Left lung (tissue), 10 donors: ENCODE measurements around the gene GRWD1. TPM values are rescaled to one million over a fixed set of nuclear protein-coding genes. Genes with fewer than 3 reads are reported as not detected.

Experiments
- ATAC-seq: fragments of 200-7000 bp; cut with Tn5 transposase; one replicate; pipeline ENCODE4 v1.9.1; 2020; ENCODE audit warnings: moderate library complexity
- DNase-seq, 4 donors: peaks; one replicate each; pipeline ENCODE4 v3.0.0-alpha.2; 2013 to 2020
- H3K27ac ChIP-seq, 2 donors: fragments of 200-600 bp; sonication (generic) in 1 of 2; one replicate each; pipeline versions ENCODE4 v1.5.0 to v1.8.0; 2020 to 2021
- H3K27me3 ChIP-seq, 2 donors: fragments of 200-600 bp; sonication (generic) in 1 of 2; one replicate each; pipeline versions ENCODE4 v1.5.0 to v1.8.0; 2020 to 2021
- H3K36me3 ChIP-seq, 2 donors: fragments of 200-600 bp; sonication (generic) in 1 of 2; one replicate each; pipeline versions ENCODE4 v1.5.0 to v1.8.0; 2020 to 2021
- H3K4me1 ChIP-seq, 2 donors: fragments of 200-600 bp; one replicate each; pipeline ENCODE4 v1.8.0; 2021
- H3K4me3 ChIP-seq, 2 donors: fragments of 200-600 bp; sonication (generic) in 1 of 2; one replicate each; pipeline versions ENCODE4 v1.5.0 to v1.8.0; 2020 to 2021; ENCODE audit warnings: mild to moderate bottlenecking in 1 of 2
- H3K9me3 ChIP-seq, 2 donors: fragments of 200-600 bp; sonication (generic) in 1 of 2; one replicate each; pipeline versions ENCODE4 v1.5.0 to v1.8.0; 2020 to 2021
- intact Hi-C, 2 donors: fragments of 100-400 bp; cut with DNase I; formaldehyde crosslinking; loops; one replicate each; pipeline versions ENCODE4 v1.11.2 to v1.14.2; 2022
- polyA plus RNA-seq, 6 donors: library from polyadenylated mRNA; unstranded; fragments of 120-200 nt; gene quantifications; one replicate each; pipeline ENCODE4 v1.2.1, GENCODE V29; 2013; ENCODE audit not compliant: insufficient read length in 6 of 6
- total RNA-seq, 2 donors: library from RNA; stranded (reverse); fragmentation: NEBNext Ultra II Directional; extraction: Animal tissue kit (Norgen Biotek cat#: 25700); gene quantifications; one replicate each; pipeline ENCODE4 v1.2.1, GENCODE V29; 2021
- TF ChIP-seq, protein P1 (sequence below), 2 donors: fragments of 200-600 bp; sonication (generic) in 1 of 2; IDR thresholded peaks; one replicate each; pipeline versions ENCODE4 v1.5.0 to v1.8.0; 2021; ENCODE audit warnings: antibody characterized with exemption in 2 of 2
- donor health status: DM: no; HTN: yes; CAD: no.
- donor health status: DM: no; HTN: no; CAD: no.

GRWD1 gene
- total and polyA plus RNA-seq, 8 donors: 18.4 to 33.8 (median 24.4) TPM

DNA sequence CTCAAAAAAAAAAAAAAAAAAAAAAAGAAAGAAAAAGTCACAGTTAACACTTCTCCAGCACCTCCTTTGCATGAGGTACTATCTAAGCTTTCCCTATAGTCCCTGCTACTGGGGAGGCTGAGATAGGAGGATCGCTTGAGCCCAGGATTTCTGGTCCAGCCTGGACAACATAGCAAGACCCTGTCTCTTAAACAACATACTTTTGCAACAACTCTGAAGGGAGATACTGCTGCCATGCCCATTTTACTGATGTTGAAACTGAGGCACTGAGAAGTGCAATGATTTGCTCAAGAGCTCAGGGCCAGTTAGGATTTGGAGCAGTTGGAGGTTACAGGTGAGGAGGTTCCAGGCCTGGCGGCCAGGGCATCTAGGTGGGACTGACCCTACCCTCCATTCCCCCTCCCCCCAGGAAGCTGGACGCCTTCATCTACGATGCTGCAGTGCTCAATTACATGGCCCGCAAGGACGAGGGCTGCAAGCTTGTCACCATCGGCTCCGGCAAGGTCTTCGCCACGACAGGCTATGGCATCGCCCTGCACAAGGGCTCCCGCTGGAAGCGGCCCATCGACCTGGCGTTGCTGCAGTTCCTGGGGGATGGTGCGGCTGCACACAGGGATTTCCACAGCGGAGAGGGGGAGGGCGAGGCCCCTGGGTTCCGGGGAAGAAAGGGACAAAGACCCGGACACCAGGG lies 4.3 kb upstream of the GRWD1 start:
- Histone ChIP-seq H3K4me3 (no peak overlapping the region), H3K36me3 (no peaks in the 10 kb centered on the region), H3K9me3 (no peaks in the 10 kb centered on the region), H3K4me1 (peaks cover 15 to 27% of the 10 kb centered on the region in 2 donors), H3K27me3 (peaks cover 11 to 62% of the 10 kb centered on the region in 2 donors), H3K27ac (no peak overlapping the region)
- TF ChIP-seq, protein P1, sequence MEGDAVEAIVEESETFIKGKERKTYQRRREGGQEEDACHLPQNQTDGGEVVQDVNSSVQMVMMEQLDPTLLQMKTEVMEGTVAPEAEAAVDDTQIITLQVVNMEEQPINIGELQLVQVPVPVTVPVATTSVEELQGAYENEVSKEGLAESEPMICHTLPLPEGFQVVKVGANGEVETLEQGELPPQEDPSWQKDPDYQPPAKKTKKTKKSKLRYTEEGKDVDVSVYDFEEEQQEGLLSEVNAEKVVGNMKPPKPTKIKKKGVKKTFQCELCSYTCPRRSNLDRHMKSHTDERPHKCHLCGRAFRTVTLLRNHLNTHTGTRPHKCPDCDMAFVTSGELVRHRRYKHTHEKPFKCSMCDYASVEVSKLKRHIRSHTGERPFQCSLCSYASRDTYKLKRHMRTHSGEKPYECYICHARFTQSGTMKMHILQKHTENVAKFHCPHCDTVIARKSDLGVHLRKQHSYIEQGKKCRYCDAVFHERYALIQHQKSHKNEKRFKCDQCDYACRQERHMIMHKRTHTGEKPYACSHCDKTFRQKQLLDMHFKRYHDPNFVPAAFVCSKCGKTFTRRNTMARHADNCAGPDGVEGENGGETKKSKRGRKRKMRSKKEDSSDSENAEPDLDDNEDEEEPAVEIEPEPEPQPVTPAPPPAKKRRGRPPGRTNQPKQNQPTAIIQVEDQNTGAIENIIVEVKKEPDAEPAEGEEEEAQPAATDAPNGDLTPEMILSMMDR (IDR thresholded peaks at IDR 0.05): no peak
- intact Hi-C loops: no loop called here
- ATAC-seq (no peak), DNase-seq (peak in 1 of 4 donors; percentile 64)

DNA sequence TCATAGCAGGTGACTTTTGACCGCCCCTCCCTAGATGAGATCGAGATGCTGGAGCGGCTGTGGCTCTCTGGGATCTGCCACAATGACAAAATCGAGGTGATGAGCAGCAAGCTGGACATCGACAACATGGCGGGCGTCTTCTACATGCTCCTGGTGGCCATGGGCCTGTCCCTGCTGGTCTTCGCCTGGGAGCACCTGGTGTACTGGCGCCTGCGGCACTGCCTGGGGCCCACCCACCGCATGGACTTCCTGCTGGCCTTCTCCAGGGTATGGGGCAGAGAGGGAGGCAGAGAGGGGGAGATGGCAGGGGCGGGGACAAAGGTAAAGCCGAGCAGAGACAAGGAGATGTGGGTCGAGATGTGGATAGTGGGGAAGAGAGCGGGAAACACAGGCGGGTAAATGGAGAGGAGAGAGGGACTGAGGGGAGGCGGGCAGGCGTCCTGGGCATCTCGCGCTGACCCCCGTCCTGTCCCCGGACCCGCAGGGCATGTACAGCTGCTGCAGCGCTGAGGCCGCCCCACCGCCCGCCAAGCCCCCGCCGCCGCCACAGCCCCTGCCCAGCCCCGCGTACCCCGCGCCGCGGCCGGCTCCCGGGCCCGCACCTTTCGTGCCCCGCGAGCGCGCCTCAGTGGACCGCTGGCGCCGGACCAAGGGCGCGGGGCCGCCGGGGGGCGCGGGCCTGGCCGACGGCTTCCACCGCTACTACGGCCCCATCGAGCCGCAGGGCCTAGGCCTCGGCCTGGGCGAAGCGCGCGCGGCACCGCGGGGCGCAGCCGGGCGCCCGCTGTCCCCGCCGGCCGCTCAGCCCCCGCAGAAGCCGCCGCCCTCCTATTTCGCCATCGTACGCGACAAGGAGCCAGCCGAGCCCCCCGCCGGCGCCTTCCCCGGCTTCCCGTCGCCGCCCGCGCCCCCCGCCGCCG lies 3.4 kb upstream of the GRWD1 start:
- intact Hi-C loops: no loop called here
- Histone ChIP-seq H3K36me3 (peaks cover 0 to 4% of the 10 kb centered on the region in 2 donors), H3K9me3 (no peaks in the 10 kb centered on the region), H3K4me3 (no peak overlapping the region), H3K27ac (no peak overlapping the region), H3K4me1 (peaks cover 16 to 36% of the 10 kb centered on the region in 2 donors), H3K27me3 (peaks cover 11 to 54% of the 10 kb centered on the region in 2 donors)
- TF ChIP-seq, protein P1 (IDR thresholded peaks at IDR 0.05): no peak
- DNase-seq (peak in 1 of 4 donors; percentile 67), ATAC-seq (no peak)

GRCh38 chr19:48443256-48443655 lies 2.5 kb upstream of the GRWD1 start:
- intact Hi-C loops: no loop called here
- ATAC-seq (no peak), DNase-seq (peak in 1 of 4 donors; percentile 83)
- H3K9me3 ChIP-seq: no peaks in the 10 kb centered on the region
- peaks cover 11 to 52% of the 10 kb centered on the region in 2 donors for H3K27me3 ChIP-seq
- peaks cover 16 to 43% of the 10 kb centered on the region in 2 donors for H3K4me1 ChIP-seq
- no peak overlapping the region for H3K27ac ChIP-seq
- TF ChIP-seq, protein P1 (IDR thresholded peaks at IDR 0.05): no peak
- peaks cover 0 to 13% of the 10 kb centered on the region in 2 donors for H3K36me3 ChIP-seq
- peak overlapping the region in 1 of 2 donors; percentile 16 for H3K4me3 ChIP-seq

GRCh38 chr19:48443731-48444128 lies 2.1 kb upstream of the GRWD1 start:
- ATAC-seq (no peak), DNase-seq (peak in 1 of 4 donors; percentile 77)
- Histone ChIP-seq H3K27me3 (peaks cover 11 to 52% of the 10 kb centered on the region in 2 donors), H3K36me3 (peaks cover 0 to 18% of the 10 kb centered on the region in 2 donors), H3K4me1 (peaks cover 16 to 43% of the 10 kb centered on the region in 2 donors), H3K27ac (no peak overlapping the region), H3K4me3 (peak overlapping the region in 1 of 2 donors; percentile 64), H3K9me3 (no peaks in the 10 kb centered on the region)
- TF ChIP-seq, protein P1 (IDR thresholded peaks at IDR 0.05): no peak
- intact Hi-C loops: no loop called here
